Activated naive CD4-positive, alpha-beta T cell treated with anti-CD3 and anti-CD28 coated beads, Interleukin-2, amount 10 ng/mL, durations not matched to agents 5 hours and 36 hours (primary cell): ENCODE results near the gene KMT2B. TPM values are rescaled to one million over a fixed set of nuclear protein-coding genes. Genes with fewer than 3 reads are reported as not detected.

Source experiments
- total RNA-seq, 2 experiments: library from RNA; stranded (reverse); gene quantifications; one replicate each; pipeline ENCODE4 v1.2.3, GENCODE V29; 2021

Gene KMT2B
- 10 to 100 TPM; 57.3 to 59.9 TPM for total RNA-seq

GRCh38 chr19:35717665-35718344 is at the start of gene KMT2B:
Gene KMT2B, plus strand, starts transcription at chr19:35718003. Its CDS starts 16 bp downstream, at chr19:35718019.

GRCh38 chr19:35704218-35704617 is 13.6 kb upstream of the KMT2B start, which contains the start of gene ZBTB32:
Gene ZBTB32, plus strand, starts transcription at chr19:35704558. Its CDS starts 10,069 bp downstream, at chr19:35714627.

GRCh38 chr19:35742121-35742724 is 24.4 kb downstream of the KMT2B start, which contains the start of gene IGFLR1:
Gene IGFLR1, minus strand, starts transcription at chr19:35742452. Its CDS starts 1,272 bp downstream, at chr19:35741180.

GRCh38 chr19:35745328-35746086 is 27.7 kb downstream of the KMT2B start, which contains the start of the genes PSENEN and U2AF1L4:
Gene PSENEN, plus strand, starts transcription at chr19:35745651. Its CDS starts 280 bp downstream, at chr19:35745931.
Gene U2AF1L4, minus strand, starts transcription at chr19:35745418. Its CDS starts 27 bp downstream, at chr19:35745391.

GRCh38 chr19:35748106-35749020 is 30.6 kb downstream of the KMT2B start, which contains the start of gene LIN37:
Gene LIN37, plus strand, starts transcription at chr19:35748576. Its CDS starts 149 bp downstream, at chr19:35748725.

GRCh38 chr19:35756377-35757230 is 38.8 kb downstream of the KMT2B start, which contains the start of gene HSPB6:
Gene HSPB6, minus strand, starts transcription at chr19:35757029. Its CDS starts 21 bp downstream, at chr19:35757008.

GRCh38 chr19:35757749-35758608 is 40.2 kb downstream of the KMT2B start, which contains the start of gene PROSER3:
Gene PROSER3, plus strand, starts transcription at chr19:35758176. Its CDS starts 40 bp downstream, at chr19:35758216.

GRCh38 chr19:35775298-35776101 is 57.7 kb downstream of the KMT2B start, which contains the start of gene ARHGAP33:
Gene ARHGAP33, plus strand, starts transcription at chr19:35775564. Its CDS starts 95 bp downstream, at chr19:35775659.

Other genes starting within 250 kb of the KMT2B start
- not detected for gene KRTDAP, start 227.5 kb upstream of the KMT2B start, total RNA-seq
- gene DMKN, start 204.4 kb upstream of the KMT2B start, total RNA-seq = not detected
- gene SBSN, start 189.7 kb upstream of the KMT2B start, total RNA-seq = not detected
- gene GAPDHS, start 184.5 kb upstream of the KMT2B start, total RNA-seq = not detected
- gene TMEM147, start 172.4 kb upstream of the KMT2B start, total RNA-seq = 10 to 100 TPM; 46.0 to 46.8 TPM
- not detected for gene ATP4A, start 154.3 kb upstream of the KMT2B start, total RNA-seq
- gene PMIS2, start 131.8 kb upstream of the KMT2B start, total RNA-seq = not detected
- gene HAUS5, start 105.3 kb upstream of the KMT2B start, total RNA-seq = 10 to 100 TPM; 41.8 to 48.0 TPM
- 10 to 100 TPM; 86.6 to 89.2 TPM for gene RBM42, start 89.0 kb upstream of the KMT2B start, total RNA-seq
- 1 to 10 TPM; 1.0 to 1.2 TPM for gene ETV2, start 76.3 kb upstream of the KMT2B start, total RNA-seq
- 100 to 1,000 TPM; 440 to 457 TPM for gene COX6B1, start 69.7 kb upstream of the KMT2B start, total RNA-seq
- gene UPK1A, start 51.5 kb upstream of the KMT2B start, total RNA-seq = 1 to 10 TPM; 1.4 to 1.6 TPM
- 10 to 100 TPM; 15.2 to 16.2 TPM for gene ZBTB32, start 13.4 kb upstream of the KMT2B start, total RNA-seq
- gene IGFLR1, start 24.4 kb downstream of the KMT2B start, total RNA-seq = 10 to 100 TPM; 60.3 to 60.9 TPM
- 10 to 100 TPM; 40.0 to 42.6 TPM for gene U2AF1L4, start 27.4 kb downstream of the KMT2B start, total RNA-seq
- 10 to 100 TPM; 43.7 to 44.7 TPM for gene PSENEN, start 27.6 kb downstream of the KMT2B start, total RNA-seq
- gene LIN37, start 30.6 kb downstream of the KMT2B start, total RNA-seq = 10 to 100 TPM; 10.6 to 13.0 TPM
- not detected for gene HSPB6, start 39.0 kb downstream of the KMT2B start, total RNA-seq
- gene PROSER3, start 40.2 kb downstream of the KMT2B start, total RNA-seq = 10 to 100 TPM; 50.4 to 51.2 TPM
- 10 to 100 TPM; 57.0 to 75.7 TPM for gene ARHGAP33, start 57.6 kb downstream of the KMT2B start, total RNA-seq
- not detected for gene PRODH2, start 94.8 kb downstream of the KMT2B start, total RNA-seq
- gene NPHS1, start 134.5 kb downstream of the KMT2B start, total RNA-seq = not detected
- under 1 TPM; 0.30 to 0.63 TPM for gene KIRREL2, start 138.9 kb downstream of the KMT2B start, total RNA-seq
- gene APLP1, start 150.6 kb downstream of the KMT2B start, total RNA-seq = 1 to 10 TPM in 1 of 2 experiments, under 1 TPM in 1; 0.30 to 1.2 TPM
- gene NFKBID, start 182.5 kb downstream of the KMT2B start, total RNA-seq = 10 to 100 TPM; 35.6 to 42.9 TPM
- 100 to 1,000 TPM; 195 to 204 TPM for gene HCST, start 184.5 kb downstream of the KMT2B start, total RNA-seq
- under 1 TPM in 1 of 2 experiments, not detected in 1; 0.43 TPM for gene TYROBP, start 190.3 kb downstream of the KMT2B start, total RNA-seq
- 10 to 100 TPM; 12.4 to 13.0 TPM for gene LRFN3, start 218.4 kb downstream of the KMT2B start, total RNA-seq